Uterus (tissue), 4 donors: ENCODE data around the gene SYCE1L. TPM values are rescaled to one million over a fixed set of nuclear protein-coding genes. Genes with fewer than 3 reads are reported as not detected.

ENCODE experiments used
- DNase-seq, 2 donors: peaks; one replicate each; pipeline ENCODE4 v3.0.0-alpha.2; 2019 to 2020
- H3K27ac ChIP-seq, 2 donors: fragments of 200-600 bp; sonication (generic); 1 replicate in 1 of 2; 2 replicates in 1 of 2; pipeline ENCODE4 v1.5.1; 2016 to 2018
- H3K27me3 ChIP-seq, 2 donors: fragments of 200-600 bp; sonication (generic); one replicate each; pipeline ENCODE4 v1.5.1; 2018 to 2019; ENCODE audit warnings: control low read depth in 1 of 2
- H3K36me3 ChIP-seq, 2 donors: fragments of 200-600 bp; sonication (generic); one replicate each; pipeline ENCODE4 v1.5.1; 2019; ENCODE audit warnings: control low read depth in 1 of 2
- H3K4me1 ChIP-seq, 2 donors: fragments of 200-600 bp; sonication (generic); one replicate each; pipeline ENCODE4 v1.5.1; 2018 to 2019; ENCODE audit warnings: control low read depth in 1 of 2
- H3K4me3 ChIP-seq, 2 donors: fragments of 200-600 bp; sonication (generic); 1 replicate in 1 of 2; 2 replicates in 1 of 2; pipeline ENCODE4 v1.5.1; 2018 to 2019; ENCODE audit warnings: mild to moderate bottlenecking in 1 of 2
- H3K9me3 ChIP-seq, 2 donors: fragments of 200-600 bp; sonication (generic); one replicate each; pipeline ENCODE4 v1.5.1; 2019; ENCODE audit warnings: control low read depth in 1 of 2
- POLR2A ChIP-seq, 2 donors: fragments of 450-650 bp; IDR thresholded peaks; one replicate each; pipeline ENCODE4 v1.6.1; 2016; ENCODE audit warnings: antibody characterized with exemption in 2 of 2, mild to moderate bottlenecking in 1 of 2, moderate library complexity in 1 of 2
- intact Hi-C: fragments of 100-400 bp; cut with DNase I; formaldehyde crosslinking; loops from one replicate; pipeline ENCODE4 v1.15.1; 2023; ENCODE audit warnings: low total_unique reads
- total RNA-seq, 4 donors: library from RNA; depleted of rRNA in 3 of 4; stranded (reverse); fragments of >200 nt in 3 of 4; gene quantifications; one replicate each; pipeline versions ENCODE4 v1.1.0 to v1.2.4, GENCODE V29; 2014 to 2023
- TF ChIP-seq, protein P1 (sequence below), 4 experiments: fragments of 200-600 bp in 2 of 4; fragments of 450-650 bp in 2 of 4; sonication (generic) in 2 of 4; IDR thresholded peaks; one replicate each; pipeline ENCODE4 v1.5.1; 2016 to 2019; ENCODE audit warnings: antibody characterized with exemption in 4 of 4, mild to moderate bottlenecking in 2 of 4, moderate library complexity in 1 of 4
- donor health status: DM: yes; HTN: yes; CAD: no.

The SYCE1L gene
- total RNA-seq, 4 donors from 2014 or later = 0.48 to 11.4 TPM; not detected in 2

DNA sequence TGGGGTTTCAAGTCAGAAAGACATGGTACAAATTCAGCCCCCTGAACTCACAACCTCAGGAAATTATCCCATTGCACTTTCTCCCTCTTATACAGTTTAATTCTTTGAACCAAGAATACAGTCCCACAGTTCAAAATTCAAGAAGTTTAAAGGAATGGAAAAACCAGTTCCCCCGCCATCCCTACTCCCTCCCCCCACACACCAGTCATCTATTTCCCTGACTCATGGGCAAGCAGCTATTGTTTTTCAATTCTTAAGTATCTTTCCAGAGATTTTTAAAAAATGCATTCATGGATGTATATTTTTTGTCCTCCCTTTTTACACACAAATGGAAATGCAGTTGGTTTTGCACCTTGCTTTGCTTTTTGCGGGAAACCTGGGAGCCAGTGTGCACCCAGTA, 7.3 kb downstream of the SYCE1L start:
- Histone ChIP-seq H3K27me3 (no peaks in the 10 kb centered on the region), H3K4me1 (no peaks in the 10 kb centered on the region), H3K27ac (no peak overlapping the region), H3K4me3 (no peak overlapping the region), H3K9me3 (no peaks in the 10 kb centered on the region), H3K36me3 (no peaks in the 10 kb centered on the region)
- no peak for TF ChIP-seq POLR2A (IDR thresholded peaks at IDR 0.05)
- TF ChIP-seq, protein P1, sequence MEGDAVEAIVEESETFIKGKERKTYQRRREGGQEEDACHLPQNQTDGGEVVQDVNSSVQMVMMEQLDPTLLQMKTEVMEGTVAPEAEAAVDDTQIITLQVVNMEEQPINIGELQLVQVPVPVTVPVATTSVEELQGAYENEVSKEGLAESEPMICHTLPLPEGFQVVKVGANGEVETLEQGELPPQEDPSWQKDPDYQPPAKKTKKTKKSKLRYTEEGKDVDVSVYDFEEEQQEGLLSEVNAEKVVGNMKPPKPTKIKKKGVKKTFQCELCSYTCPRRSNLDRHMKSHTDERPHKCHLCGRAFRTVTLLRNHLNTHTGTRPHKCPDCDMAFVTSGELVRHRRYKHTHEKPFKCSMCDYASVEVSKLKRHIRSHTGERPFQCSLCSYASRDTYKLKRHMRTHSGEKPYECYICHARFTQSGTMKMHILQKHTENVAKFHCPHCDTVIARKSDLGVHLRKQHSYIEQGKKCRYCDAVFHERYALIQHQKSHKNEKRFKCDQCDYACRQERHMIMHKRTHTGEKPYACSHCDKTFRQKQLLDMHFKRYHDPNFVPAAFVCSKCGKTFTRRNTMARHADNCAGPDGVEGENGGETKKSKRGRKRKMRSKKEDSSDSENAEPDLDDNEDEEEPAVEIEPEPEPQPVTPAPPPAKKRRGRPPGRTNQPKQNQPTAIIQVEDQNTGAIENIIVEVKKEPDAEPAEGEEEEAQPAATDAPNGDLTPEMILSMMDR (IDR thresholded peaks at IDR 0.05) = no peak
- intact Hi-C loops = no loop called here
- DNase-seq = no peak

DNA sequence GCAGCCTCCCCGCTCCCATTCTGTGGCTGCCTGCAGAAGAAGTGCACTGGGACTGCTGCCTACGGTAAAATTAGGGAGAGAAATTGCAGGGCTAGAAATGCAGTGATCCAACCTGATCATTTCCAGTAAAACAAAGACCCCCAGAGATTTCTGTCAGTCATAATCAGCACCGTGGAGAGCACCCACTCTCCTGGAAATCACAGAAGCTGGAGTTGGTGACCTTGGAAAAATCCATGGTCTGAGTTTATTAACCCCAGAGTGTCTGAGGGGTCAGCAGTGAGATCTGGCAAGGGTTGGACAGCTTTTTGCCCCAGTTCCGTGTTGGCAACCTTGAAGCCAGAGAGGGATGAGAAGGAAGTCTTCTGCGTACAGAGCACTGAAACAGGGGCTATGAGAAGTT, 7.8 kb downstream of the SYCE1L start:
- no peak overlapping the region for H3K27ac ChIP-seq
- TF ChIP-seq, protein P1 (IDR thresholded peaks at IDR 0.05) = no peak
- TF ChIP-seq POLR2A (IDR thresholded peaks at IDR 0.05) = no peak
- DNase-seq = no peak
- no peak overlapping the region for H3K4me3 ChIP-seq
- H3K27me3 ChIP-seq = no peaks in the 10 kb centered on the region
- H3K4me1 ChIP-seq = no peaks in the 10 kb centered on the region
- no peaks in the 10 kb centered on the region for H3K36me3 ChIP-seq
- no peaks in the 10 kb centered on the region for H3K9me3 ChIP-seq
- intact Hi-C loops = no loop called here

DNA sequence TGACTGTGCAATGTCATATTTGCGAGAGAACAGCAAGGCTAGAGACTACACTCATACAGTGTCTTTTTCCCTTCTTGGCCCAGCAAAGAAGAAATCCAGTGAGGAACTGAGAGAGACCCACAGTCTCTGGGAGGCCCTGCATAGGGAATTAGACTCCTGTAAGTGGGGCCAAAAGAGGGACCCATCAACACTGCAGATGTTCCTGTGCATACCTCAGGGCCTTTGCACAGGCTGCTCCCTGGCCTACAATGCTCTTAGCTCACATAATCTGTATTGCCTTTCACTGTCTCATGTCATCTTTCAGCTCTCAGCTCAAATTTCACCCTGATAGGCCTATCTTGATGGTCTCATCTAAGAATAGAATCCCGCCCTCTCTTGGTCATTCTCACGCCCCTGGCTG, 9.2 kb downstream of the SYCE1L start:
- Histone ChIP-seq H3K9me3 (no peaks in the 10 kb centered on the region), H3K4me3 (no peak overlapping the region), H3K27me3 (no peaks in the 10 kb centered on the region), H3K36me3 (no peaks in the 10 kb centered on the region), H3K27ac (no peak overlapping the region), H3K4me1 (no peaks in the 10 kb centered on the region)
- no peak for DNase-seq
- TF ChIP-seq, protein P1 (IDR thresholded peaks at IDR 0.05) = no peak
- TF ChIP-seq POLR2A (IDR thresholded peaks at IDR 0.05) = no peak
- intact Hi-C loops = no loop called here

DNA sequence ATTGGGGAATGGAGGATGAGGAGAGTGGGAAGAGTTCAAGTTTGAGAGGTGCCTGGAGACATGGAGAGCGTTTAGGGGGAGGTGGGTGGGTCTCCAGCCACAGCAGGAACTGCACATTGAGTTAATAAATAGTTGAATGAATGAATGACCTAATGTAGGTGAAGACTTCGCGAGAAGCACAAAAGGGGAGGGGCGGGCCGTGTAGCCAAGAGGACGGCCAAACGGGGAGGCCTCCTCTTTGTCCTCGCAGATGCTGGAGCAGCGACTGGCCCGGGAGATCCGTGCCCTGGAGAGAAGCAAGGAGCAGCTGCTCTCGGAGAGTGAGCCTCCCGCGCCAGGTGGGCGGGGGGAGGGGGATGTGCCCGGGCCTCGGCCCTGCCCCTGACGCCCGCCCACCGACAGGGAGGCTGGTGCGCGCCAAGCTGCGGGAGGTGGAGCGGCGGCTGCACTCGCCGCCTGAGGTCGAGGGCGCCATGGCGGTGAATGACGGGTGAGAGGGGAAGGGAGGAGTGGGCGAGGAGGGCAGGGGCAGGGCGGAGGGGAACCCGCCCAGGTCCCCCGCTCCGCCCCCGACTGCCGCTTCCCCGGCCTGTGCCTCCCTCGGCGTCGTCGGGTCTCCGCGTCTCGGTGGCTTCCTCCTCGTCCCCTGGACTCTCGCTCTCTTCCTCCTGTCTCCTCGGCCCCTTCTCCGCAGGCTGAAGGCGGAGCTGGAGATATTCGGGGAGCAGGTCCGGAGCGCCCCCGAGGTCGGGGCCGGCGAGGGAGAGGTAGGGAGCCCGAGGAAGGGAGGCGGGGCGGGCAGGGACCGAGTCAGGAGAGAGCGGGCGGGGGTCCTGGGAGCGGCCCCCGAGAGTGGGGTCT, 12.9 kb downstream of the SYCE1L start:
- Histone ChIP-seq H3K4me1 (no peaks in the 10 kb centered on the region), H3K27ac (peak overlapping the region; percentile 57 to 87), H3K36me3 (no peaks in the 10 kb centered on the region), H3K9me3 (no peaks in the 10 kb centered on the region), H3K4me3 (peak overlapping the region; percentile 54 to 60), H3K27me3 (no peaks in the 10 kb centered on the region)
- DNase-seq = peak; percentile 52 to 63
- peak in 1 of 2 donors; percentile 43 for TF ChIP-seq POLR2A (IDR thresholded peaks at IDR 0.05)
- TF ChIP-seq, protein P1 (IDR thresholded peaks at IDR 0.05) = peak in 1 of 4 experiments; percentile 28
- intact Hi-C loops = no loop called here

DNA sequence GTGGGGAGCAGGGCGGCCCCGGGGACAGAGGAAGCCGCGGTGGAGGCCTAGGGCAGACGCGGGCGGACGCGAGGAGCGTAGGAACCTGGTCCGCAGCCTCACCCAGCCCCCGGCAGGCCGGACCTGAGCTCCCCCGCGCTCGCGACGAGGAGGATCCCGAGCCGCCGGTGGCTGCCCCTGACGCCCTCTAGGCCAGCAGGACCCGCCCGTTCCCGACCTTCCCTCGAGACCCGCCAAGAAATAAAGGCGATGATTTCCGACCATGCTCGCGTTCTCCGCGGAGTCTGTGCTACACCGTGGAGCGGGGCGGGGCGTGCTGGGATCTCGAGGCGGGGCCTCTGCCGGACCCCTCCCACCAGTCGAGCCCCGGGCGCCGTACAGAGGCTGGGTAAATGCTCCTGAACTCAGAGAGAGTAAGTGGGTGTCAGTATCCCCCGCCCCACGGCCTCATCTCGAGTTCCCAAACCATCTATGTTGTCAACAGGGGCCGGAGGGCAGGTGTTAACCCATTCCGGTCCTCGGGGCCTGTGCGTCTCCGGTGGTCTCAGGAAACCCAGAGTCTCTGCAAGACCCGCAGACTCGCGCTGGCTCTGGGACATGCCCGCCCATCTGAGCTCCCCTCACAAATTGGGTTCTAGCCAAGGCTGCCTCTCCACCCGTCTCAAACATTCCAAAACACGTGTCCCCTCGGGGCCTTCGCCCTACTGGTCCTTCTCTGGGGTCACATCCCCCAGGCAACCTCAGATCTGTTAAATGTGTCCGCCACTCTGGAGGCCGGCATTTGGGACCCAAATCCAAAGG, 13.7 kb downstream of the SYCE1L start:
- DNase-seq = peak; percentile 69 to 71
- H3K27ac ChIP-seq = peak overlapping the region; percentile 57 to 87
- TF ChIP-seq, protein P1 (IDR thresholded peaks at IDR 0.05) = no peak
- peak; percentile 17 to 41 for TF ChIP-seq POLR2A (IDR thresholded peaks at IDR 0.05)
- intact Hi-C loops = no loop called here
- H3K4me1 ChIP-seq = no peaks in the 10 kb centered on the region
- no peaks in the 10 kb centered on the region for H3K27me3 ChIP-seq
- no peaks in the 10 kb centered on the region for H3K36me3 ChIP-seq
- no peaks in the 10 kb centered on the region for H3K9me3 ChIP-seq
- peak overlapping the region; percentile 54 to 60 for H3K4me3 ChIP-seq
